WI38 (cell line): ENCODE data around the gene CDH23.

Experiments used
- H3K4me3 ChIP-seq: 2 replicates; pipeline ENCODE4 v1.5.1; 2011; ENCODE audit warnings: low read depth, mild to moderate bottlenecking, control low read depth, low read length
- CTCF ChIP-seq: IDR thresholded peaks from 2 replicates; pipeline ENCODE4 v1.5.1; 2012; ENCODE audit warnings: low read depth, mild to moderate bottlenecking, control low read depth, low read length

CDH23 gene

GRCh38 chr10:71547312-71547711, 150.6 kb downstream of the CDH23 start:
- TF ChIP-seq CTCF, result no peak
- no peak overlapping the region for H3K4me3 ChIP-seq

DNA sequence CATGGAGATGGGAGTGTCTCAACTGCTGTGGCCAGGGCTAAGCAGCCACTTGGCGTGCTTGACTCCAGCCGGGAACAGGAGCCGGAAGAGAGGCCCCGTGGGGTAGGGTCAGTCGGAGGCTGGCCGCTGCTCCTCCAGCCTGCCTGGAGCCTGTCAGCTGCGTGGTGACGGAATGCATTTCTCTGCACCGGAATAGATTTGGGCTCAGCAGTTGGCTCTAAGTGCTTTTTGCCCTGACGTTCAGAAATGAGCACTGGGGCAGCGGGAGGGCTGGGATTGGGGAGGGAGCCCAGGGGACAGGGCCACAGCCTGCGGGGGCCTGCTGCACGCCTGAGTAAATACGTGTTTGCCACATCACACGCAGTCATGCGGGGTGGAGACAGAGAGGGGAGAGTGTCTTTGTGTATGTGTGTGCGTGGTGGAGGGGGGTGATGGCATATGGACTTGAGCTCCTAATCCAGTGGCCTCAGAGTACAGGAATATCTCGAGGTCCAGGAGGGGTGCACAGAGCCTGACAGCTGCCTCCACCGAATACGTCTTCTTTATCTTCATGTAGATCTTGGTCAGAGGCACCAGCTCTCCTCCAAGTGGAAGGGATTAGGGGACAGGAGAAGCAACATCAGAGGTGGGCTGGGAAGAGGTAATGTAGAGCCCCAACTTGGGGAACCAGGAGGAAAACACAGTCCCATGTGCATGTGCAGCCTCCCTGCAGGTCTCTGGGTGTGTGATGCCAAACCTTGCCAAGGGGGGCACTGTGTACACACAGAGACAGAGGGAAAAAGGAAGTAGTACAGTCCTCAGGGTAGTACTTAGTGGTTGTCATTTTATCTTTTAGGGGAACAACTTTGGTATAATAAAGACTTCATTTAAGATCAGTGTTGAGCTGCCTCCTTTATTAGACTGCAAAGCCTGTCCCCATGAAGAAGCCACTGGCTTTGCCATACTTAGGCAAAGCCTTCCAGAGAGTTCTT, 151.4 kb downstream of the CDH23 start:
- no peak overlapping the region for H3K4me3 ChIP-seq

GRCh38 chr10:71549766-71550533, 153.2 kb downstream of the CDH23 start:
- no peak overlapping the region for H3K4me3 ChIP-seq
- no peak for TF ChIP-seq CTCF

More for the DNA sequence above, 151.4 kb downstream of the CDH23 start:
- peak; percentile 16; the same call in 1 of the 2 replicates for TF ChIP-seq CTCF

GRCh38 chr10:71550628-71551027, 153.9 kb downstream of the CDH23 start:
- TF ChIP-seq CTCF, result no peak
- H3K4me3 ChIP-seq, result no peak overlapping the region

DNA sequence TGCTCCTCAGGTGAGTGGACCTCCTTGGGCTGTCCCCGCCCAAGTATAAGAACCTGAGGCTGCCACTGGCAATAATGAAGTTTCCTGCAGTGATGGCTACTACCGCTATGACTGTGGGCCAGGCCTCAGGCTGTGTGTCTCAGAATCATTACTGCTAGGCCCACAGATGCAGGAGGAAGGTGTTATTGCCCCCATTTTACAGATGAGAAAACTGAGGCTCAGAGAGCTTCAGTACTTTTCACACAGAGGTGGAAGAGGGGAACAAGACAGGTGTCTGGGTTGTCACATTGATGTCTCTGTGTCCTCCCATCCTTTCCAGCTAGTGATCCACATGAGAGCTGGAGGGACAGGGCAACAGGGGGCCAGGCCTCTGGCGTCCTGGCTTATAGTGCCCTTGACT, 155.2 kb downstream of the CDH23 start:
- no peak overlapping the region for H3K4me3 ChIP-seq
- TF ChIP-seq CTCF, result no peak

- H3K4me3 ChIP-seq, result no peak overlapping the region
- no peak for TF ChIP-seq CTCF
Observed at GRCh38 chr10:71553432-71553831, 156.7 kb downstream of the CDH23 start.

DNA sequence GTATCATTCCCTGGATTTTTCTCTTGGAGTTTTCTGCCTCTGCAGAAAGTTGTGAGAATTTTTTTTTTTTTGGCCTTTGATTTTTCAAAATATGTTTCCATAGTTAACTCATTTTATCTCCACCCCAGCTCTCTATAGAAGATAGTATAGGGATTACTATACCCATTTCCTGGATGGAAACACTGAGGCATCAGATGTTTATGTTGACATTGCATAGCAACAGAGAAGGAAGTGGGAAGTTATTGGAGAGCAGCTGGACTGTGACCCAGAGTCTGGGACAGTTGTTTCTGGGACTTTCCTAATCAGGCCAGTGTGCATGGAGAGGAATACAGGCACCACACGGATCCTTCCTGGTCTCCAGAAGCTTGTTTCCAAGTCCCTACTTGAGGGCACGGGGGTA, 158.0 kb downstream of the CDH23 start:
- H3K4me3 ChIP-seq, result no peak overlapping the region
- no peak for TF ChIP-seq CTCF
